Neural cell (in vitro differentiated cells): ENCODE results near the gene CCDC9B. TPM values are rescaled to one million over a fixed set of nuclear protein-coding genes. Genes with fewer than 3 reads are reported as not detected.

Experiments
- H2AFZ ChIP-seq: fragments of 200-600, 300-800 bp; sonication (generic), shearing (Covaris generic); 2 replicates; pipeline ENCODE4 v1.6.0; 2014; ENCODE audit warnings: low read depth, mild to moderate bottlenecking, antibody characterized with exemption, low read length, moderate library complexity
- H3F3A ChIP-seq: fragments of 200-600 bp; shearing (Covaris generic); 2 replicates; pipeline ENCODE4 v1.6.1; 2016; ENCODE audit warnings: mild to moderate bottlenecking, moderate library complexity, mixed read lengths, antibody characterized with exemption, low read length; ENCODE audit not compliant: insufficient read depth, poor library complexity, severe bottlenecking
- H3K27ac ChIP-seq: fragments of 200-600, 300-800 bp; sonication (generic), shearing (Covaris generic); 2 replicates; pipeline ENCODE4 v1.5.1; 2014; ENCODE audit warnings: mild to moderate bottlenecking, low read length, moderate library complexity
- H3K27me3 ChIP-seq: fragments of 300-800, 200-600 bp; sonication (generic), shearing (Covaris generic); 2 replicates; pipeline ENCODE4 v1.6.0; 2014; ENCODE audit warnings: mild to moderate bottlenecking, low read depth, low read length, moderate library complexity; ENCODE audit not compliant: insufficient read depth
- H3K36me3 ChIP-seq: fragments of 300-800, 200-600 bp; sonication (generic), shearing (Covaris generic); 2 replicates; pipeline ENCODE4 v1.5.1; 2014; ENCODE audit warnings: mild to moderate bottlenecking, antibody characterized with exemption, low read length, moderate library complexity; ENCODE audit not compliant: insufficient read depth
- H3K4me2 ChIP-seq: fragments of 300-800, 200-600 bp; sonication (generic), shearing (Covaris generic); 2 replicates; pipeline ENCODE4 v1.6.0; 2014; ENCODE audit warnings: mild to moderate bottlenecking, low read length
- H3K4me3 ChIP-seq: fragments of 300-800, 200-600 bp; sonication (generic), shearing (Covaris generic); 2 replicates; pipeline ENCODE4 v1.5.1; 2014; ENCODE audit warnings: mild to moderate bottlenecking, low read length, moderate library complexity
- H3K79me2 ChIP-seq: fragments of 200-600 bp; shearing (Covaris generic); replicated peaks from 2 replicates; pipeline ENCODE4 v1.6.0; 2014; ENCODE audit warnings: mild to moderate bottlenecking, low read length, moderate library complexity; ENCODE audit not compliant: insufficient read depth
- H3K9ac ChIP-seq: fragments of 300-800, 200-600 bp; sonication (generic), shearing (Covaris generic); 2 replicates; pipeline ENCODE4 v1.6.1; 2016; ENCODE audit warnings: mild to moderate bottlenecking, low read length, mixed read lengths
- H3K9me2 ChIP-seq: fragments of 200-600 bp; shearing (Covaris generic); 2 replicates; pipeline ENCODE4 v1.6.1; 2016; ENCODE audit warnings: mild to moderate bottlenecking, low read length, mixed read lengths; ENCODE audit not compliant: insufficient read depth
- H3K9me3 ChIP-seq: fragments of 200-600, 300-800 bp; sonication (generic), shearing (Covaris generic); 2 replicates; pipeline ENCODE4 v1.6.1; 2016; ENCODE audit warnings: mild to moderate bottlenecking, mixed run types, low read length, moderate library complexity, mixed read lengths
- H4K20me1 ChIP-seq: fragments of 200-600 bp; shearing (Covaris generic); 2 replicates; pipeline ENCODE4 v1.6.1; 2016; ENCODE audit warnings: mild to moderate bottlenecking, mixed run types; ENCODE audit not compliant: insufficient read depth
- EP300 ChIP-seq: fragments of 450-650 bp; conservative IDR thresholded peaks from 2 replicates; pipeline ENCODE4 v1.6.1; 2014; ENCODE audit warnings: antibody characterized with exemption, mild to moderate bottlenecking, moderate library complexity; ENCODE audit not compliant: poor library complexity, severe bottlenecking
- EZH2 ChIP-seq: fragments of 200-600, 300-800 bp; shearing (Covaris generic), sonication (generic); IDR thresholded peaks from 2 replicates; pipeline ENCODE4 v1.6.1; 2014; ENCODE audit warnings: antibody characterized with exemption, low read length, borderline replicate concordance, mild to moderate bottlenecking; ENCODE audit not compliant: insufficient read depth, poor library complexity, severe bottlenecking
- MXI1 ChIP-seq: fragments of 450-650 bp; conservative IDR thresholded peaks from 2 replicates; pipeline ENCODE4 v1.6.1; 2014; ENCODE audit warnings: antibody characterized with exemption, mild to moderate bottlenecking; ENCODE audit not compliant: poor library complexity, severe bottlenecking
- POLR2AphosphoS5 ChIP-seq: IDR thresholded peaks from 2 replicates; pipeline ENCODE4 v1.6.1; 2012
- RAD21 ChIP-seq: fragments of 450-650 bp; conservative IDR thresholded peaks from 2 replicates; pipeline ENCODE4 v1.6.1; 2014; ENCODE audit warnings: antibody characterized with exemption, mild to moderate bottlenecking, moderate library complexity
- SMC3 ChIP-seq: fragments of 450-650 bp; conservative IDR thresholded peaks from 2 replicates; pipeline ENCODE4 v1.6.1; 2014; ENCODE audit warnings: antibody characterized with exemption, mild to moderate bottlenecking, moderate library complexity; ENCODE audit not compliant: poor library complexity
- TAF1 ChIP-seq: IDR thresholded peaks from 2 replicates; pipeline ENCODE4 v1.6.1; 2012; ENCODE audit warnings: low read depth
- polyA plus RNA-seq: library from polyadenylated mRNA; depleted of rRNA; stranded (reverse); fragments of >200 nt; gene quantifications from 2 replicates; pipeline ENCODE4 v1.2.3, GENCODE V29; 2014
- TF ChIP-seq, protein P1 (sequence below): IDR thresholded peaks from 2 replicates; pipeline ENCODE4 v1.6.1; 2012; ENCODE audit warnings: borderline replicate concordance
- TF ChIP-seq, protein P2 (sequence below): fragments of 450-650 bp; IDR thresholded peaks from 2 replicates; pipeline ENCODE4 v1.5.1; 2014; ENCODE audit warnings: antibody characterized with exemption, mild to moderate bottlenecking, moderate library complexity; ENCODE audit not compliant: poor library complexity, severe bottlenecking

Gene CCDC9B
- polyA plus RNA-seq, 1 donor from 2014 or later = not detected

DNA sequence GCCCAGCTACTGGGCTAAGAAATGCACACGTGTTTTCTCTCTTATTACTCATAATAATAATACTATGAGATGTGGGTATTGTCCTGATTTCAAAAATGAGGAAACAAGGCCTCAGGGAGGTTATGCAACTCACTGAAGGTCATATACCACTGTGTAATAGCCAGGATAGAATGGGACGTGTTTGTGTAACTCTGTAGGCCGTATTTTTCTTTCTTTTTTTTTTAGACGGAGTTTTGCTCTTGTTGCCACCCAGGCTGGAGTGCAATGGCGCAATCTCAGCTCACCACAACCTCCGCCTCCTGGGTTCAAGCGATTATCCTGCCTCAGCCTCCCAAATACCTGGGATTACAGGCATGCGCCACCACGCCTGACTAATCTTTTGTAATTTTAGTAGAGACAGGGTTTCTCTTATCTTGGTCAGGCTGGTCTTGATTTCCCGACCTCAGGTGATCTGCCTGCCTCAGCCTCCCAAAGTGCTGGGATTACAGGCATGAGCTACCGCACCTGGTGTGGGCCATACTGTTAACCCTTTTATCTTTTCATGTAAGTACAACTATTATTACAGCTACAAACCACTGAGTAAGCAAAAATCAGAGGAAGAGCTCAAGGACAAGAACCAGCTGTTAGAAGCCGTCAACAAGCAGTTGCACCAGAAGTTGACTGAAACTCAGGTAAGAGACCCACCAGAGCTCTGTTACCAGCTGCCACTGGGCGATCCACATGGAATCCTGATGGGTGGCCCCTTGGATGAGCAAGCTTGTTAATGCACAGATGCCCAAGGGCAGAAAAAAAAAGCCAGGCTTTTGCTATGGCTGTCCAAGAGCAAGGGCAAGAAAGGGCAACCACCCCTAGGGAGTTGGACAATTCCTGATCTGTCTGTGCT is 48.4 kb upstream of the CCDC9B start:
- Histone ChIP-seq H2AFZ (no peak overlapping the region), H3K4me2 (no peak overlapping the region), H3K79me2 (peaks cover 5% of the 10 kb centered on the region), H3F3A (no peaks in the 10 kb centered on the region), H4K20me1 (no peaks in the 10 kb centered on the region), H3K27ac (no peak overlapping the region), H3K27me3 (no peaks in the 10 kb centered on the region), H3K9me3 (no peaks in the 10 kb centered on the region), H3K9ac (no peak overlapping the region), H3K9me2 (no peaks in the 10 kb centered on the region), H3K4me3 (no peak overlapping the region), H3K36me3 (no peaks in the 10 kb centered on the region)
- TF ChIP-seq POLR2AphosphoS5 (no peak), EP300 (no peak), EZH2 (no peak), TAF1 (no peak), RAD21 (no peak), SMC3 (no peak), MXI1 (no peak)
- TF ChIP-seq, protein P1, sequence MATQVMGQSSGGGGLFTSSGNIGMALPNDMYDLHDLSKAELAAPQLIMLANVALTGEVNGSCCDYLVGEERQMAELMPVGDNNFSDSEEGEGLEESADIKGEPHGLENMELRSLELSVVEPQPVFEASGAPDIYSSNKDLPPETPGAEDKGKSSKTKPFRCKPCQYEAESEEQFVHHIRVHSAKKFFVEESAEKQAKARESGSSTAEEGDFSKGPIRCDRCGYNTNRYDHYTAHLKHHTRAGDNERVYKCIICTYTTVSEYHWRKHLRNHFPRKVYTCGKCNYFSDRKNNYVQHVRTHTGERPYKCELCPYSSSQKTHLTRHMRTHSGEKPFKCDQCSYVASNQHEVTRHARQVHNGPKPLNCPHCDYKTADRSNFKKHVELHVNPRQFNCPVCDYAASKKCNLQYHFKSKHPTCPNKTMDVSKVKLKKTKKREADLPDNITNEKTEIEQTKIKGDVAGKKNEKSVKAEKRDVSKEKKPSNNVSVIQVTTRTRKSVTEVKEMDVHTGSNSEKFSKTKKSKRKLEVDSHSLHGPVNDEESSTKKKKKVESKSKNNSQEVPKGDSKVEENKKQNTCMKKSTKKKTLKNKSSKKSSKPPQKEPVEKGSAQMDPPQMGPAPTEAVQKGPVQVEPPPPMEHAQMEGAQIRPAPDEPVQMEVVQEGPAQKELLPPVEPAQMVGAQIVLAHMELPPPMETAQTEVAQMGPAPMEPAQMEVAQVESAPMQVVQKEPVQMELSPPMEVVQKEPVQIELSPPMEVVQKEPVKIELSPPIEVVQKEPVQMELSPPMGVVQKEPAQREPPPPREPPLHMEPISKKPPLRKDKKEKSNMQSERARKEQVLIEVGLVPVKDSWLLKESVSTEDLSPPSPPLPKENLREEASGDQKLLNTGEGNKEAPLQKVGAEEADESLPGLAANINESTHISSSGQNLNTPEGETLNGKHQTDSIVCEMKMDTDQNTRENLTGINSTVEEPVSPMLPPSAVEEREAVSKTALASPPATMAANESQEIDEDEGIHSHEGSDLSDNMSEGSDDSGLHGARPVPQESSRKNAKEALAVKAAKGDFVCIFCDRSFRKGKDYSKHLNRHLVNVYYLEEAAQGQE = no peak
- TF ChIP-seq, protein P2, sequence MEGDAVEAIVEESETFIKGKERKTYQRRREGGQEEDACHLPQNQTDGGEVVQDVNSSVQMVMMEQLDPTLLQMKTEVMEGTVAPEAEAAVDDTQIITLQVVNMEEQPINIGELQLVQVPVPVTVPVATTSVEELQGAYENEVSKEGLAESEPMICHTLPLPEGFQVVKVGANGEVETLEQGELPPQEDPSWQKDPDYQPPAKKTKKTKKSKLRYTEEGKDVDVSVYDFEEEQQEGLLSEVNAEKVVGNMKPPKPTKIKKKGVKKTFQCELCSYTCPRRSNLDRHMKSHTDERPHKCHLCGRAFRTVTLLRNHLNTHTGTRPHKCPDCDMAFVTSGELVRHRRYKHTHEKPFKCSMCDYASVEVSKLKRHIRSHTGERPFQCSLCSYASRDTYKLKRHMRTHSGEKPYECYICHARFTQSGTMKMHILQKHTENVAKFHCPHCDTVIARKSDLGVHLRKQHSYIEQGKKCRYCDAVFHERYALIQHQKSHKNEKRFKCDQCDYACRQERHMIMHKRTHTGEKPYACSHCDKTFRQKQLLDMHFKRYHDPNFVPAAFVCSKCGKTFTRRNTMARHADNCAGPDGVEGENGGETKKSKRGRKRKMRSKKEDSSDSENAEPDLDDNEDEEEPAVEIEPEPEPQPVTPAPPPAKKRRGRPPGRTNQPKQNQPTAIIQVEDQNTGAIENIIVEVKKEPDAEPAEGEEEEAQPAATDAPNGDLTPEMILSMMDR = no peak

DNA sequence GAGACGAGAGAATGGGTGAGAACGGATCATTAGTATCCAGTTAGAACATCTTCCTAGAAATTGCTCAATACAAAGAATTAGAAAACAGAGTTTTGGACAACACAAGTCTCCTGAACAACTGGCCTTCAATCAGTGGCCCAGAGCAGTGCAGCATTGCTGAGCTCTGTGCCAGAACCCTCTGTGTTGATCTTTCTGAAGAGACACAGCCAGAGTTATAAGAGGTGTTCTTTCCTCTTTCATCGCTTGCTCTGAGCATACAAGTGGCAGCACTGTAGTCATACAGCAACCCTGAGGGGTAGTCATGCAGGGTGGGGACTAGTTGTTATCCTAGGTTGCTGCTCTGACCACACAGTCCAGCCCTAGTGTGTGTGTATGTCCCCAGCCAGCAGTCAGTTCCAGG is 45.7 kb upstream of the CCDC9B start:
- H4K20me1 ChIP-seq = no peaks in the 10 kb centered on the region
- H3F3A ChIP-seq = no peaks in the 10 kb centered on the region
- H3K4me2 ChIP-seq = no peak overlapping the region
- peaks cover 15% of the 10 kb centered on the region for H3K79me2 ChIP-seq
- no peaks in the 10 kb centered on the region for H3K27me3 ChIP-seq
- no peak overlapping the region for H3K9ac ChIP-seq
- no peaks in the 10 kb centered on the region for H3K36me3 ChIP-seq
- no peak for TF ChIP-seq TAF1
- TF ChIP-seq, protein P2 = no peak
- TF ChIP-seq SMC3 = no peak
- no peak for TF ChIP-seq RAD21
- no peak for TF ChIP-seq MXI1
- TF ChIP-seq POLR2AphosphoS5 = no peak
- no peak for TF ChIP-seq EZH2
- no peak for TF ChIP-seq EP300
- TF ChIP-seq, protein P1 = no peak
- no peak overlapping the region for H3K4me3 ChIP-seq
- no peak overlapping the region for H2AFZ ChIP-seq
- no peaks in the 10 kb centered on the region for H3K9me2 ChIP-seq
- no peak overlapping the region for H3K27ac ChIP-seq
- no peaks in the 10 kb centered on the region for H3K9me3 ChIP-seq
